CD4-positive, alpha-beta T cell treated with Interleukin-12 subunit alpha and Interleukin-12 subunit beta, for 1 hour (primary cell): ENCODE data around the gene ZNF74.
"Not testable (repeated sequence)": the region's sequence is repeated elsewhere in the genome, so short reads cannot be mapped to it uniquely, and the experiment has no call there.

Experiments used
- DNase-seq: peaks from one replicate; pipeline ENCODE4 v3.0.0-alpha.2; 2020

The ZNF74 gene

DNA sequence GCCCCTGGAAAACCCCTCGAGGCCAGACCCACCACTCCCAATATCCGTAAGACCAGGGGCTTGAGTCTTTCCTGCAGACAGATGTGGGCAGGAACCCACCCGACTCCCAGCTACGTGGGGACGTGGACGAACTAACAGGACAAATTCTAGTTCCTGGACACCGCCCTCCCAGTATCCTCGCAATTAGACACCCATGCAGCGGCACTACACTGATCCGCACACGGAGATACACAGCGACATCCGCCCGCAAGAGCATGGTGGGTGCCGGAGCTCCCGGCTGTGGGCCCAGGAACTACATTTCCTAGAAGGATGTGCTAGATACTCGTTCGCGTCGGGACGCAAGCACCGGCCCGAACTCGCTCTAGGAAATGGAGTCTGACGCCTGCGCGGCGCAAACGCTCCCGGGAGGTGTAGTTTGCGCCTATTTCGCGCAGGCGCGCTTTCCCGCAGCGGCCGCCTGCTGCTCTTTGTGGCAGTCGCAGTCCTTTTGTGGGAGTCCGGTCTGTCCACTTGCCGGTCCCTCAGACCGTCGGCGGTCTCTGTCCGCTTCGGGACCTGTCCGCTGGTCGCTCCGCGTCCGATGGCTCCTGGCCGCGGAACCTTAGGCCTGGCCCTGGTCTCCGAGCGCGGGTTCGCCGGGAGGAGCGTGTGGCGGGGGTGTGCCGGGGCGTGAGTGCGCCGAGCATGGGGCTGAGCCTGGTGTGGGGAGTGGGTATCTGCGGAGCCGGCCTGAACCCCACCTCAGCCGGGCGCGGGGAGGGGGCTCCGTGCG is at the start of gene ZNF74:
TSS of gene ZNF74 (plus strand) at position 447 of the 772 bp plus-strand sequence. CDS start 478 bp downstream, outside the sequence.
- DNase-seq = peak; percentile 88

DNA sequence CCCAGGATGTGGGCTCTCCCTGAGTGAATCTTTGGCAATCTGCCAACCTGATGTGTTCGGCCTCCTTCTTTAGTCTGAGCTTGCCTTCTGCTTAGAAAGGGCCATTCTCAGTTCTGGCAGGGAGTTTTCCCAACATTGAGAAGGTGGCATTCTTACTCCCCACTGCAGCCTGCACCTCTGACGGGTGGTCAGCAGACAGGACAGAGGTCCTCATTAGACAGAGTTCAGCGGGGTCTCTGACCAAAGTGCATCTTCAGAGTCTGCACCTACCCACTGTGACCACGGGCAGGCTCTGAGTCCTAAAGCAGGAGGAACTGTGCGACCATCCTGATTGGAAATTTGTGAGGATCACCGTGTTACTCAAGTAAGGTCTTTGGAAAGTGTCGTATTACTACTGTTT is 47.4 kb upstream of the ZNF74 start:
- DNase-seq = not testable (repeated sequence)

DNA sequence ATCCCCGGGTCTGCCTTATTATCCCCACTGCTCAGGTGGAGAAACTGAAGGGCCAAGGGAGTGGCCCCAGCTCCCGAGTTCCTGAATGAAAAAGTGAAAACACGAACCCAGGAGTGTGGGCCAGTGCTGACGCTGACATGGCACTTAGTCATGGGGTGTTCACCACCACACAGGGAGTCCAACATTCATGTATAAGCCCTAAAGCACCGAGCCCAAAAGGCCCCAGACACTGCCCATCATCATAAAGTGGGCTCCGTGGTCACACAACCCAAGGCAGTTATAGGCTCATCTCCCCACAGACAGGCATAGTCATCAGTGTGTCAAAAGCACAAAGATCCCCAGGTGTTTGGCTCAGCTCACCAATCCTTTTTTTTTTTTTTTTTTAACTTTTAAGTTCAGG is 41.4 kb upstream of the ZNF74 start:
- not testable (repeated sequence) for DNase-seq

DNA sequence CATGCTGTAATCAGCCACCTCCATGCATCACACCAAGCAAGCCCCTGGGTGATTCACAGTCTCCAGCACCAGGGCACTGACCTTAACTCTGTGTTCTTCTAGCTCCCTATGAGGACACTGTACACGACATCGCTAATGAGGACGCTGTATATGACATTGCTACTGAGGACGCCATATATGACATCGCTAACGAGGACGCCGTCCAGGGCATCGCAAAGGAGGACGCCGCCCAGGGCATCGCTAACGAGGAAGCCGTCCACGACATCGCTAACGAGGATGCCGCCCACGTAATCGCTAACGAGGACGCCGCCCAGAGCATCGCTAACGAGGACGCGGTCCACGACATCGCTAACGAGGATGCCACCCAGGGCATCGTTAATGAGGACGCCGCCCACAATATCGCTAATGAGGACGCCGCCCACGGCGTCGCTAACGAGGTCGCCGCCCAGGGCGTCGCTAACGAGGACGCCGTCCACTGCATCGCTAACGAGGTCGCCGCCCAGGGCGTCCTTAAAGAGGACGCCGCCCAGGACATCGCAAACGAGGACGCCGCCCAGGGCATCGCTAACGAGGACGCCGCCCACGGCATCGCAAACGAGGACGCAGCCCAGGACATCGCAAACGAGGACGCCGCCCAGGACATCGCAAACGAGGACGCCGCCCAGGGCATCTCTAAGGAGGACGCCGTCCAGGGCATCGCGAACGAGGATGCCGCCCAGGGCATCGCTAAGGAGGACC is 39.5 kb upstream of the ZNF74 start:
- no peak for DNase-seq

DNA sequence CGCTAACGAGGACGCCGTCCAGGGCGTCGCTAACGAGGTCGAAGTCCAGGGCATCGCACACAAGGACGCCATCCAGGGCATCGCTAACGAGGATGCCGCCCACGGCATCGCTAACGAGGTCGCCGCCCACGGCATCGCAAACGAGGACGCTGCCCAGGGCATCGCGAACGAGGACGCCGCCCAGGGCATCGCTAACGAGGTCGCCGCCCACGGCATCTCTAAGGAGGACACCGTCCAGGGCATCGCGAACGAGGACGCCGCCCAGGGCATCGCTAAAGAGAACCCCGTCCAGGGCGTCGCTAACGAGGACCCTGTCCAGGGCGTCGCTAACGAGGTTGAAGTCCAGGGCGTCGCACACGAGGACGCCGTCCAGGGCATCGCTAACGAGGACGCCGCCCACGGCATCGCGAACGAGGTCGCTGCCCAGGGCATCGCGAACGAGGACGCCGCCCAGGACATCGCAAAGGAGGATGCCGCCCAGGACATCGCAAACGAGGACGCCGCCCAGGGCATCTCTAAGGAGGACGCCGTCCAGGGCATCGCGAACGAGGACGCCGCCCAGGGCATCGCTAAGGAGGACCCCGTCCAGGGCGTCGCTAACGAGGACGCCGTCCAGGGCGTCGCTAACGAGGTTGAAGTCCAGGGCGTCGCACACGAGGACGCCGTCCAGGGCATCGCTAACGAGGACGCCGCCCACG is 37.9 kb upstream of the ZNF74 start:
- not testable (repeated sequence) for DNase-seq

DNA sequence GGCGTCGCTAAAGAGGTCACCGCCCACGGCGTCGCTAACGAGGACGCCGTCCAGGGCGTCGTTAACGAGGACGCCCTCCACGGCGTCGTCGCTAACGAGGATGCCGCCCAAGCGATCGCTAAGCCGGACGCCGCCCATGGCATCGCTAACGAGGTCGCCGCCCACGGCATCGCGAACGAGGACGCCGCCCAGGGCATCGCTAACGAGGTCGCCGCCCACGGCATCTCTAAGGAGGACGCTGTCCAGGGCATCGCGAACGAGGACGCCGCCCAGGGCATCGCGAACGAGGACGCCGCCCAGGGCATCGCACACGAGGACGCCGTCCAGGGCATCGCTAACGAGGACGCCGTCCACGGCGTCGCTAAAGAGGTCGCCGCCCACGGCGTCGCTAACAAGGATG is 37.0 kb upstream of the ZNF74 start:
- DNase-seq = not testable (repeated sequence)

DNA sequence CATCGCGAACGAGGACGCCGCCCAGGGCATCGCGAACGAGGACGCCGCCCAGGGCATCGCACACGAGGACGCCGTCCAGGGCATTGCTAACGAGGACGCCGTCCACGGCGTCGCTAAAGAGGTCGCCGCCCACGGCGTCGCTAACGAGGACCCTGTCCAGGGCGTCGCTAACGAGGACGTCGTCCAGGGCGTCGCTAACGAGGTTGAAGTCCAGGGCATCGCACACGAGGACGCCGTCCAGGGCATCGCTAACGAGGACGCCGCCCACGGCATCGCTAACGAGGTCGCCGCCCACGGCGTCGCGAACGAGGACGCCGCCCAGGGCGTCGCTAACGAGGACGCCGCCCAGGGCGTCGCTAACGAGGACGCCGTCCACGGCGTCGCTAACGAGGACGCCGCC is 36.0 kb upstream of the ZNF74 start:
- DNase-seq = not testable (repeated sequence)

DNA sequence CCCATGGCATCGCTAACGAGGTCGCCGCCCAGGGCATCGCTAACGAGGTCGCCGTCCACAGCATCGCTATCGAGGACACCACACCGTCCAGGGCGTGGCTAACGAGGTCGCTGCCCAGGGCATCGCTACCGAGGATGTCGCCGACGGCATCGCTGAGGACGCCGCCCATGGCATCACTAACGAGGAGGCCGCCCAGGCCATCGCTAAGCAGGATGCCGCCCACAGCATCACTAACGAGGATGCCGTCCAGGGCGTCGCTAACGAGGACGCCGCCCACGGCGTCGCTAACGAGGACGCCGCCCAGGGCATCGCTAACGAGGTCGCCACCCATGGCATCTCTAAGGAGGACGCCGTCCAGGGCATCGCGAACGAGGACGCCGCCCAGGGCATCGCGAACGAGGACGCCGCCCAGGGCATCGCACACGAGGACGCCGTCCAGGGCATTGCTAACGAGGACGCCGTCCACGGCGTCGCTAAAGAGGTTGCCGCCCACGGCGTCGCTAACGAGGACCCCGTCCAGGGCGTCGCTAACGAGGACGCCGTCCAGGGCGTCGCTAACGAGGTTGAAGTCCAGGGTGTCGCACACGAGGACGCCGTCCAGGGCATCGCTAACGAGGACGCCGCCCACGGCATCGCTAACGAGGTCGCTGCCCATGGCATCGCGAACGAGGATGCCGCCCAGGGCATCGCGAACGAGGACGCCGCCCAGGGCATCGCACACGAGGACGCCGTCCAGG is 35.3 kb upstream of the ZNF74 start:
- not testable (repeated sequence) for DNase-seq

DNA sequence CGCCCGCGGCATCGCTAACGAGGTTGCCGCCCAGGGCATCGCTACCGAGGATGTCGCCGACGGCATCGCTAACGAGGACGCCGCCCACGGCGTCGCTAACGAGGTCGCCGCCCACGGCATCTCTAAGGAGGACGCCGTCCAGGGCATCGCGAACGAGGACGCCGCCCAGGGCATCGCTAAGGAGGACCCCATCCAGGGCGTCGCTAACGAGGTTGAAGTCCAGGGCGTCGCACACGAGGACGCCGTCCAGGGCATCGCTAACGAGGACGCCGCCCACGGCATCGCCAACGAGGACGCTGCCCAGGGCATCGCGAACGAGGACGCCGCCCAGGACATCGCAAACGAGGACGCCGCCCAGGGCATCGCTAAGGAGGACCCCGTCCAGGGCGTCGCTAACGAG is 33.7 kb upstream of the ZNF74 start:
- DNase-seq = not testable (repeated sequence)

DNA sequence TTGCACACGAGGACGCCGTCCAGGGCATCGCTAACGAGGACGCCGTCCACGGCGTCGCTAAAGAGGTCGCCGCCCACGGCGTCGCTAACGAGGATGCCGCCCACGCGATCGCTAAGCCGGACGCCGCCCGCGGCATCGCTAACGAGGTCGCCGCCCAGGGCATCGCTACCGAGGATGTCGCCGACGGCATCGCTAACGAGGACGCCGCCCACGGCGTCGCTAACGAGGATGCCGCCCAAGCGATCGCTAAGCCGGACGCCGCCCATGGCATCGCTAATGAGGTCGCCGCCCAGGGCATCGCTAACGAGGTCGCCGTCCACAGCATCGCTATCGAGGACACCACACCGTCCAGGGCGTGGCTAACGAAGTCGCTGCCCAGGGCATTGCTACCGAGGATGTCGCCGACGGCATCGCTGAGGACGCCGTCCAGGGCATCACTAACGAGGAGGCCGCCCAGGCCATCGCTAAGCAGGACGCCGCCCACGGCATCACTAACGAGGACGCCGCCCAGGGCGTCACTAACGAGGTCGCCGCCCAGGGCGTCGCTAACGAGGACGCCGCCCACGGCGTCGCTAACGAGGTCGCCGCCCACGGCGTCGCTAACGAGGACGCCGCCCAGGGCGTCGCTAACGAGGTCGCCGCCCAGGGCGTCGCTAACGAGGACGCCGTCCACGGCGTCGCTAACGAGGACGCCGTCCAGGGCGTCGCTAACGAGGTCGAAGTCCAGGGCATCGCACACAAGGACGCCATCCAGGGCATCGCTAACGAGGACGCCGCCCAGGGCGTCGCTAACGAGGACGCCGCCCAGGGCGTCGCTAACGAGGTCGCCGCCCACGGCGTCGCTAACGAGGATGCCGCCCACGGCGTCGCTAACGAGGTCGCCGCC is 32.8 kb upstream of the ZNF74 start:
- DNase-seq = not testable (repeated sequence)

DNA sequence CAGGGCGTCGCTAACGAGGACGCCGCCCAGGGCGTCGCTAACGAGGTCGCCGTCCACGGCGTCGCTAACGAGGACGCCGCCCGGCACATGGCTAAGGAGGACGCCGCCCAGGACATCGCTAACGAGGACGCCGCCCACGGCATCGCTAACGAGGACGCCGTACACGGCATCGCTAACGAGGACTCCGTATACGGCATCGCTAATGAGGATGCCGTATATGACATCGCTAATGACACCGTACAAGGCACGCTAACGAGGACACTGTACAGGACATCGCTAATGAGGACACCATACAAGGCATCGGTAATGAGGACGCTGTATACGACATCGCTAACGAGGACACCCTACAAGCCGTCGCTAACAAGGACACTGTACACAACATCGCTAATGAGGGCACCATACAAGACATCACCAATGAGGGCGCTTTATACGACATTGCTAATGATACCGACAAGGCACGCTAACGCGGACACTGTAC is 32.2 kb upstream of the ZNF74 start:
- DNase-seq = not testable (repeated sequence)

DNA sequence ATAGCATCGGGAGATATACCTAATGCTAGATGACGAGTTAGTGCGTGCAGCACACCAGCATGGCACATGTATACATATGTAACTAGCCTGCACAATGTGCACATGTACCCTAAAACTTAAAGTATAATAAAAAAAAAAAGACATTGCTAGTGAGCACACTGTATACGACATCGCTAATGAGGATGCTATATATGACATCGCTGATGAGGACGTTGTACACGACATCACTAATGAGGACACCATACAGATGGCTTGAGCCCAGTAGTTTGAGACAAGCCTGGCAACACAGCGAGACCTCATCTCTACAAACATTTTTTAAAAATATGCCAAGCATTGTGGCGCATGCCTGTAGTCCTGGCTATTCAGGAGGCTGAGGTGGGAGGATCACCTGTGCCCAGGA is 31.5 kb upstream of the ZNF74 start:
- not testable (repeated sequence) for DNase-seq

DNA sequence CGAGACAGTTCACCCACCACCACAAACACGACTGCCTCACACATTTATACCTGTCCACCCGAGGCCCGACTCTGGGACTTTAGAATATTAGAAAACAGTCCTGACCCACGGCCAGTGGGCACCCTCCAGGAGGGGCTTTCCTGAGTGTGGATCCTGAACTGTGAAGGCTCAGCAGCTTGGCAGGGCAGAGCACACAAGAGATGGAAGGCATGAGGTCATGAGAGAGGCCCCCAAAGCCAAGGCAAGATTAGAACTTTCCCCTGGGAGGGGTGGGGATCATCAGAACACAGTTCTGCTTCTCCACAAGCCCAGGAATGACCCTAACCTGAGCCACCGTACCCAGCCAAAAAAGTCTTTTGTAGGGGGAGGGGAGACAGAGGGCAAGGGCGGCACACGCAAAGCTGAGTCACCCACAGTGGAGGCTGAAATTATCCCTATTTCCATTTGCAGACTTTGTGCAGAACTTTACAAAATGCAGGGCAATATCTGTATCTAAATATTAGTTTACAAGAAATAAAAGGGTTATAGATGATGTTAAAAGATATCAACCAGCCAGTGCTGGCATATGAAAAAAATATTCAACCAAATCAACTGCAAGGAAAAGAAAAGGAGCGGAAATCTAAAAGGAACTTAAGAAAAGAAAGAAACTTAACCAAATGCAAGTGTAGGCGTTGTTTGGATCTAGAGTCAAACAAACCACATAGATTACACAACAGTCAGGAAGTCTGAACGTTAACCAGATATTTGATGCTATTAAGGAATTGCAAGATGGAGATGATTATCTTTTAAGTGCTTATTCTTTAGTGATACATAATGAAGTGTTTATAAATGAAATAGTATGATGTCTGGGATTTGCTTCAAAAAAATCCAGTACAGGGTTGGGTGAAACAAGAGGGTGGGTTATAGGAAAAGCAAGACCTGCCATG is 29.4 kb upstream of the ZNF74 start:
- not testable (repeated sequence) for DNase-seq

DNA sequence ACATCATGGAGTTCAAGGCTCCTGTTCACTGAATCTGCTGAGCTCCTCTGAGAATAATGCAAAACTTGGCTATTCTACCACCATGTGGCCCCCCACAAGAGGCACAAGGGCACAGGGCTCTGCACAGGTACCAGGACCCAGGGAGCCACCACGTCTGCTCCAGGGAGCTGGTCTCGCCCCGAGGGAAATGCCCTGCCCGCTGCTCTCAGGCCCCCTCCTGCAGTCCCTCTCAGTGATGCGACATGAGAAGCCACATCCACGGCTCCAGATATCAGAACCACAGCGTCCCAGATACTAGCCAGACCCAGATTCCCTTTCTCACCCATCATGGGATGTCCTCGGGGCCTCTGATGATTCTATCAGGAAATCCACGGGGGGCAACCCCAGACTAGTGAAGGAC is 27.1 kb upstream of the ZNF74 start:
- not testable (repeated sequence) for DNase-seq

DNA sequence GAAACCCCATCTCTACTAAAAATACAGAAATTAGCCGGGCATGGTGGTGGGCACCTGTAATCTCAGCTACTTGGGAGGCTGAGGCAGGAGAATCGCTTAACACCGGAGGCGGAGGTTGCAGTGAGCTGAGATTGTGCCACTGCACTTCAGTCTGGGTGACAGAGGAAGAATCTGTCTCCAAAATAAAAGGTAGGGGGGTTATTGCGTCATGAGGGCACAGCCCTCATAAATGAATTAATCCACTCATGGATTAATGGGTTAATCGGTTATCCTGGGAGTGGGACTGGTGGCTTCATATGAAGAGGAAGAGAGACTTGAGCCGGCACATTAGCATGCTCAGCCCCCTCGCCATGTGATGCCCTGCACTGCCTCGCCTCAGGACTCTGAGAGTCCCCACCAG is 25.1 kb upstream of the ZNF74 start:
- DNase-seq = not testable (repeated sequence)

DNA sequence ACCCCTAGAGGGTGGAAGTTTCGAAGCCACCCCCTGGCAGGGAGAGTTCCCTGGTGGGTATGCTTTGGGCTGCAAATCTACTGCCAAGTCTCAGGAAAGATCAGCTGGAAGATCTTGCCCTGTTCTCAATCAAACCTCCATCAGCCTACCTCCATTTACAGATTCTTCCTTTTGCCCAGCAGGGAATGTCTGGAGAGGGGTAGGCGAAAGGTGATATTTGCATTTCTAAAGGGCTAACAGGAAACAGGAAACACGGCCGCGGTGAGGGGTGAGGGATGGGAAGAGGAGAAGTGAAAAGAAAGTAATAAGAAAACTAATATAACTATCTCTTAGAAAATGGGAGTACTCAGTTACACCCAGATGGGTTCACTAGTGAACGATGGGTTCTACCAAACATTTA is 22.3 kb upstream of the ZNF74 start:
- not testable (repeated sequence) for DNase-seq

DNA sequence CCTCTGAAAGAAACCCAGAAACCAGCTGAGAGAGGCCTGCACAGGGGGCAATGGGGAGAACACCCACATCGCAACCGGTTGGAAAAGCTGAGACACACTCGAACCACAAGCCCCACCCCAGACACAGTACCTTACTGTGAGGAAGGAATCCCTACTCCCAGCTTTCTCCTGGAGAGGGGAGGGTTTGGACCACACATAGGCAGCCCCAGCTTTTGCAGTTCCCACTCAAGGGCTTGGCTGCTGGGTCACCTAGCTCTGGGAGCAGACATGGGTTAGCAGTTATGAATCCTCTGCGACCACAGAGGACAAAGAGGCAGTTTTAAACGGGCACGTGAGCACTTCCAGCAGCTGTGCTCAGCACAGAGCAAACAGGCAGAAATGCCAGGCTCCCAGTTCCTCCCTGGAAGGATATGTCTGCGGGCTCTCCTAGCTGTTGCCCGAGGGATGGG is 21.5 kb upstream of the ZNF74 start:
- DNase-seq = not testable (repeated sequence)

DNA sequence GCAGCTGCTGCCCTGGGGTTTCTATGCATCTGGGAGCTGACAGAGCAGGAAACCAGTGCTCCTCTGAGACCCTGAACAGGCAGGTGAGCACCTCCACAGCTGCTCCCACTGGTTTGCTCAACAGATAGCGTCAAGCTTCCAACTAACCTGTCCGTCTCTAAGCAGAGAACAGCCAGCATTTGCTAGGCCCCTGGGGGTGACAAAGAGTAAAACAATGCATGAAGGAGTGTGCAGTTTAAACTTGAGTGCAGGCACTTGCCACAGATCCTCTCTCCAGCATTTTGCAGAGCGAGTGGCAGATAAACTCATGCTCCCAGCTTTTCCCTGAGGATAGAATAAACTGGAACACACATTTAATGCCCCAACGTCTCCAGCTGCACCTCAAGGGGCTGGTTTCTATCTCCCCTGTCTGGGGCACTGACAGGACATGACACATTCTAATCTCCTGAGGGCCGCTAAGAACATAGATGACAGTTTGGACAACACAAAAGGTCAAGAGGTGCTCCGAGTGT is 20.7 kb upstream of the ZNF74 start:
- DNase-seq = not testable (repeated sequence)

DNA sequence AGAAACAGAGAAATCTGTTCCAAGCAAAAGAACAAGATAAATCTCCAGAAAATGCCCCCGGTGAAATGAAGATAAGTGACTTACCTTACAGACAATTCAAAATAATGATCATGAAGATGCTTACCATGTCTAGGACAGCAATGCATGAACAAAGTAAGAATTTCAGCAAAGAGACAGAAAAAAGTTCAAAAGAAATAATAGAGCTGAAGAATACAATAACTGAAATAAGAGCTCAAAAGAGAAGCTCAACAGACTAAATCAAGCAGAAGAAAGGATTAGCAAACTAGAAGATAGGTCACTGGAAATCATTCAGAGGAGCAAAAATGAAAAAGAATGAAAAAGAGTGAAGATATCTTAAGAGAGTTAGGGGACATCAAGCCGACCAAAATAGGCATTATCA is 19.8 kb upstream of the ZNF74 start:
- not testable (repeated sequence) for DNase-seq

DNA sequence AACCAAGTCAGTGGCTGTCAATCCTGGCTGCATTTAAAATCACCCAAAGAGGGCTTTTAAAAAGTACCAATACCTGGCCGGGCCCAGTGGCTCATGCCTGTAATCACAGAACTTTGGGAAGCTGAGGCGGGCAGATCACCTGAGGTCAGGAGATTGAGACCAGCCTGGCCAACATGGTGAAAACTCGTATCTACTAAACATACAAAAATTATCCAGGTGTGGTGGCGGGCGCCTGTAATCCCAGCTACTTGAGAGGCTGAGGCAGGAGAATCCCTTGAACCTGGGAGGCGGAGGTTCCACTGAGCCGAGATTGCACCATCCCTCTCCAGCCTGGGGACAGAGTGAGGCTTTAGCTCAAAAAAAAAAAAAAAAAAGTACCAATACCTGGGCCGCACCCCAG is 17.7 kb upstream of the ZNF74 start:
- DNase-seq = not testable (repeated sequence)
